ENCODE measurements around the gene LIX1L. TPM values are rescaled to one million over a fixed set of nuclear protein-coding genes. Genes with fewer than 3 reads are reported as not detected.

Gene LIX1L
- total RNA-seq, 1 donor from 2014 or later, result 38.4 TPM

DNA sequence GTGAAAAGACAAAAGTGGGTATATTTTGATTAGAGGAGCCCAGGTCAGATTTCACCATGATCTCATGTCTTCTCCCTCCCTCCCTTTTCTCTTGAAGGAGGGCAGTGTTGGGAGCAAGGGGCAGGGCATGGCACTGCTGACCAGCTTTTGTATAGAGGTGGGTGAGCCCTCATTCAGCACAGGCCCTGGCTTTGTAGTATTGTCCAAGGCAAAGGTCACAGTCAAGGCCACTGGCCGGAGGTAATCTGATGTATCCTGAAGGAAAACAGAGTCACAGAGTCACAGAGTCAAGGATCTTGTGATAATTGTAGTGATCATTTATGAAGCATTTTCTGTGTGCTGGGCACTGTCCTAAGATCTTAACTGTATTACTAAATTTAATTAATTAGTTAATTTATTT lies 59.8 kb downstream of the LIX1L start:
- H3K36me3 Mint-ChIP-seq (ENCODE audit: low read depth), result no peaks in the 10 kb centered on the region
- no peak for DNase-seq
- H3K9me3 Mint-ChIP-seq, result no peaks in the 10 kb centered on the region
- no peak overlapping the region for H3K27ac Mint-ChIP-seq
- H3K4me1 Mint-ChIP-seq, result no peaks in the 10 kb centered on the region
- intact Hi-C loops (cut with micrococcal nuclease), result no loop called here
- peaks cover 4% of the 10 kb centered on the region for H3K27me3 Mint-ChIP-seq
- H3K4me3 Mint-ChIP-seq, result no peak overlapping the region

DNA sequence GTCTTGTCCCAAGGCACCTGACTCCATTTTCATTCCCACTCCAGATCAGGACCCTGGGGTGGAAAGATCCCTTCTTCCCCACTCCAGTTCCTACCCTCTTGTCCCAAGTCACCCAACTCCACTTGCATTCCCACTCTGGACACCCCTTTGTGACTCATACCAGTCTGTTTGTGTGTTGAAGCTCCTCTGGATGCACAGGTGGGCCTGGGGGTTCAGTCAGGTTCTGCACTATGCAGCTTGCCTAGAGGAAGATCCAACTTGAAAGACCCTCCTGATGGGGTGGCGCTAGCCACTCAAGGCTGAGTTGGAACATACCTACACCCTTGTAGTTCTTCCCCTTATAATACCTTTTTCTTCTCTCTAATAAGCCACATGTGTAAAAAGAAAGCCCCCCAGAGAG lies 62.3 kb downstream of the LIX1L start:
- H3K36me3 Mint-ChIP-seq (ENCODE audit: low read depth), result no peaks in the 10 kb centered on the region
- peaks cover 4% of the 10 kb centered on the region for H3K27me3 Mint-ChIP-seq
- intact Hi-C loops (cut with micrococcal nuclease), result no loop called here
- H3K9me3 Mint-ChIP-seq, result no peaks in the 10 kb centered on the region
- no peak overlapping the region for H3K4me3 Mint-ChIP-seq
- no peak for DNase-seq
- H3K27ac Mint-ChIP-seq, result no peak overlapping the region
- H3K4me1 Mint-ChIP-seq, result peaks cover 3% of the 10 kb centered on the region

DNA sequence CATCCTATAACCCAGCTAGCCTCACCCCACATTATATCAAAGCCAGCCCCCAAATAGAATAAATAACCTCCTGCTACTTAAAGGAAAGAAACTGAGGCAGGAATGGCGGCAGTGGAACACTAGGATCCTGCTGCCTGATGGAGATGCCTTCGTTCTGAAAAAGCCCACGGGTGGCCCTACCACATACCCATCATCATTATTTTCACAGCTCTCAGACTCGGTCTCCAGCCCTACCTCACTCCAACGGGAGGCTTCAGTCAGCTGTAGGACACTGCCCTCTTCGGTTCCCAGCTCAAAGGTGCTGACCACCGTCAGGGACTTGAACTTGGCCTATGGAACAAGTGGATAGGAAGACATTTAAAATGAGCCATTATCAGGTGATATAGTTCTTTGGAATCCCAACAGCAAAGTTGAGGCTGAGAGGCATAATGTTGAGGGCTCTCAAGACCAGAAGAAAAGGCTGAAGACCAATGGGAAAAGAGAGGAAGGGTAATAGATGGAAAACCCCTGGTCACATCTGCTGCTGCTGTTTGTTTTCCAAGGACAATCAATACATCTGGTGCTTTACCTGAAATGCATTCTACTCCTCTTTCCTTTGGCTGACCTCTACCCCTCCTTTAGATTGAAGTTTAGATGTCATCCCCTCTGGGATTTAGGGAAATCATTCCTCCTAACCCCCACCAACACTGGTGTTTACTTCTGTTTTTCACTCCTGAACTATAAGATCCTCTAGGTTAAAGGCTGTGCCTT lies 64.3 kb downstream of the LIX1L start:
- intact Hi-C loops (cut with micrococcal nuclease), result no loop called here
- no peaks in the 10 kb centered on the region for H3K36me3 Mint-ChIP-seq (ENCODE audit: low read depth)
- no peaks in the 10 kb centered on the region for H3K9me3 Mint-ChIP-seq
- H3K4me3 Mint-ChIP-seq, result no peak overlapping the region
- no peak for DNase-seq
- H3K27me3 Mint-ChIP-seq, result peaks cover 4% of the 10 kb centered on the region
- H3K4me1 Mint-ChIP-seq, result peaks cover 3% of the 10 kb centered on the region
- H3K27ac Mint-ChIP-seq, result no peak overlapping the region

DNA sequence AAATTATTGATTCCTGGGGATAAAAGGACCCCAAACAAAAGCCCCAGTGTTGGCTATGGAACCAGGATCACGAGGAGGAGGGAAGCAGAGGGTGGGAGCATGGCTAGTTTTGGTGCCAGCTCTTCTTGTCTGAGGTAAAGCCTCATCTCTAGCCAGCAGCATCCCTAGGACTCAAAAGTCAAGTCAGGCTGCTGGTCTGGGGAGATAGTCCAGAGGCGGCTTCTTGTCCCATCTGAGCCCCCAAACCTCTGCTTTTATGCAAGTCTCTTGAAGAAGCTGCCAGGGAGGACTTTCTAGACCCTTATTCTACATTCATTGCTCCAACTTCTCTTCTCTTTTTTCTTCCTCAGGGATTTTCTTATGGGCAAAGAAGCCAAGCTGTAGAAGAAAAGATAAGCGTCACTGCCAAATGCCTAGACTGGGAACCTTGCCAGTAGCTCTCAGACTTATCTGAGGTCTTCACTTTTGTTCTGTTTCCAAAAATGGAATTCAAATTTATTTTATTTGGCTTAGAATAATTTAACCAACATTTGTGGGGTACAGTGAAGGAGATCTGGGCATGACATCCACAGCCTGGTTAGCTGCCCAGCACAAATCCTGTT lies 65.2 kb downstream of the LIX1L start:
- H3K36me3 Mint-ChIP-seq (ENCODE audit: low read depth), result no peaks in the 10 kb centered on the region
- no peak for DNase-seq
- peaks cover 4% of the 10 kb centered on the region for H3K27me3 Mint-ChIP-seq
- H3K27ac Mint-ChIP-seq, result no peak overlapping the region
- intact Hi-C loops (cut with micrococcal nuclease), result no loop called here
- peaks cover 3% of the 10 kb centered on the region for H3K4me1 Mint-ChIP-seq
- no peak overlapping the region for H3K4me3 Mint-ChIP-seq
- no peaks in the 10 kb centered on the region for H3K9me3 Mint-ChIP-seq

DNA sequence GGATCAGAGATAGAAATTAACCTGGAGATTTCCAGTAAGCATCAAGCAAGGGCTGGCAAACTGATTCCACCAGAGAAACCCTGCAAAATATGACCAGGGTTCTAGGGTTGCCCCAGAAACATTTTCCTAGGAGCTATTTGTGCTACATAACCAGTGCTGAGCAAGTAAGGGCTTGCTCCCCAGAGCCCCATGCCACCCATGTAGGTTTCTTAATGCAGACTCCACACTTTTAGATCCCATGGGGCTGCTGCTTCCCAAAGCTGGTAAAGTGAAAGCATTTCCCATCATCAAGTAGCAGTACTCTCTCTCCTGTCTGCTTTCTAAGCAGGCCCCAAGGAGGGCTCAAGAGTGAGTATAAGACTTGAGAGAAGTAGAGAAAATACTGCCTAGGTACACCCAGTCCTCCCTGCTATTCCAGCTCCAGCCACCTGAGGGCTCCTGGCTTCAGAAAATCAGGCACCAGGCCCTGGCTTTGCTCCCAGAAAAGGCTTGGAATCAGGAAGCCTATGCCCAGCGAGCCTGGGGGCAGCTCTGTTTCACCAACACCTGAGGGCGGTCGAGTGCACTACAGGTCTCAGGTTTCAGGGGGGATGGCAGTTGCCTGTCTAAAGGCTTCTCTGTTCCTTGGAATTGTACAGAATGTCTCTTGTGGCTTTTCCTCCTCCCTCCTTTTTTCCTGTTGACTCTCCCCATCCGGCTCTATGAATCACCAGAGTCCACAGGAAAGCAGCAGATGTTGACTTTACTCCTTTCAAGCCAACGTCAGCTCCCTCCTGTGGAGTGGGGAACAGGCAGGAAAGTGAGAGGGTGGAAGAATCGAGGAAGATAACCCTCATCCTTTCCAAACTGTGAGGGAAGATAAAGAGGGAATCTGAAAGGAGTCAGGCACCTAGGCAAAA lies 66.0 kb downstream of the LIX1L start:
- peaks cover 4% of the 10 kb centered on the region for H3K4me1 Mint-ChIP-seq
- intact Hi-C loops (cut with micrococcal nuclease), result loop anchor here (2.0 kb wide), 2 partner anchors 19 to 121 kb away; partner anchors contain the start of gene ITGA10
- no peak overlapping the region for H3K4me3 Mint-ChIP-seq
- H3K27me3 Mint-ChIP-seq, result peaks cover 5% of the 10 kb centered on the region
- no peaks in the 10 kb centered on the region for H3K9me3 Mint-ChIP-seq
- H3K36me3 Mint-ChIP-seq (ENCODE audit: low read depth), result no peaks in the 10 kb centered on the region
- peak; percentile 87 for DNase-seq
- H3K27ac Mint-ChIP-seq, result no peak overlapping the region

DNA sequence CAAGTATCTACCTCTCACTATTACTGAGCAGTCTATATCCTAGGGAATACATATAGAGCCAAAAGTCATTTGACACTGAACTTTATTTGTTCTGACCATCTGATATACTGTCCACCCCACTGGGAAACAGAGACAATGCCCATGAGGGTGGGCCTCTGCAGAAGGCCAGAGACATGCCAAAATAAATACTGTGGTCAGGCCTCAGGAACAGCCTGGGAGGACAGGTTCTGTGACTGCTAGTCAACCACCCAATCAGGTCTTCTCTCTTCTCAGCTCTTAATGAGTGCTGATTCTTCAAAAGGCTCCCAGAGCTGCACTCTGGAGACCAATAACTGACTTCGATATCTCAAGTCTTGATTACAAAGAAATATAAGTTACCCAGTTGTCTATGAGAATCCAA lies 66.7 kb downstream of the LIX1L start:
- Mint-ChIP-seq H3K27me3 (peaks cover 6% of the 10 kb centered on the region), H3K36me3 (ENCODE audit: low read depth) (no peaks in the 10 kb centered on the region), H3K4me1 (peaks cover 8% of the 10 kb centered on the region), H3K9me3 (no peaks in the 10 kb centered on the region), H3K27ac (no peak overlapping the region), H3K4me3 (no peak overlapping the region)
- DNase-seq, result no peak
- intact Hi-C loops (cut with micrococcal nuclease), result loop anchor here (2.0 kb wide), 2 partner anchors 20 to 122 kb away; partner anchors contain the start of gene ITGA10

DNA sequence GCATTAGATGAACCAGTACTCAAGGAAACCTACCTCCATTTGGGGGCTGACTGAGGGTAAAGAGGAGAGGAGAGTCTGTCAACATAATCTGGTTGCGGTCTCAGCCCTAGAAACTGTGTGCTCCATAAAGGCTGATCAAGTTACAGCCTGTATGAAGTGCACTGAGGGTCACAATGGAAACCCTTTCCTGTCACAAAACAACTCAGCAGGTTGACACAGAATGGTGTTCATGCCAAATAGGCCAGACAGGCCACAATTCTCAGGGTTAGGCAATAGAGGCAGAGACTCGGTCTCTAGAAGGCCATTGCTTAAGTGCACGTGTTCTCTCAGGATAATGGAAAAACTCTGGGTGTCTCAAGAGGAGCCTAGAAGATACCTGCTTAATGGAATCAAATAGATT lies 68.1 kb downstream of the LIX1L start:
- intact Hi-C loops (cut with micrococcal nuclease), result loop anchor here (2.0 kb wide), 2 partner anchors 21 to 123 kb away; partner anchors contain the start of gene ITGA10
- Mint-ChIP-seq H3K4me1 (peaks cover 19% of the 10 kb centered on the region), H3K9me3 (no peaks in the 10 kb centered on the region), H3K27me3 (peaks cover 15% of the 10 kb centered on the region), H3K27ac (no peak overlapping the region), H3K4me3 (no peak overlapping the region), H3K36me3 (ENCODE audit: low read depth) (no peaks in the 10 kb centered on the region)
- no peak for DNase-seq

DNA sequence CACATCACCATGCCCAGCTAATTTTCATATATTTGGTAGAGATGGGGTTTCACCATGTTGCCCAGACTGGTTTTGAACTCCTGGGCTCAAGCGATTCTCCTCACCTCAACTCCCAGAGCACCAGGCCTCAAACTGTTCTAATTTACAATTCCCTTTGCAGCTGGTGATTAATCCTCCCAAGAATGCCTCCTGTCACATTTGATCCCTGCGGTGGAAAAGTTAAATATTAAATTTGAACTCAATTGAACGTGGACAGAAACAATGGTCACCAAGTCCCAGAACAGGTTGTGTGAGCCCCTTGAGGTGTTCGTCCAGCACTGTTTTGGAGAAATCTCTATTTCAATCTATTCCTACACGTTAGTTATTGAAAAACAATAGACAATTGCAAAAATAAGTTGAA lies 70.2 kb downstream of the LIX1L start:
- H3K27me3 Mint-ChIP-seq, result peaks cover 30% of the 10 kb centered on the region
- intact Hi-C loops (cut with micrococcal nuclease), result no loop called here
- H3K36me3 Mint-ChIP-seq (ENCODE audit: low read depth), result no peaks in the 10 kb centered on the region
- H3K9me3 Mint-ChIP-seq, result no peaks in the 10 kb centered on the region
- DNase-seq, result no peak
- no peak overlapping the region for H3K27ac Mint-ChIP-seq
- H3K4me1 Mint-ChIP-seq, result peaks cover 20% of the 10 kb centered on the region
- H3K4me3 Mint-ChIP-seq, result no peak overlapping the region

DNA sequence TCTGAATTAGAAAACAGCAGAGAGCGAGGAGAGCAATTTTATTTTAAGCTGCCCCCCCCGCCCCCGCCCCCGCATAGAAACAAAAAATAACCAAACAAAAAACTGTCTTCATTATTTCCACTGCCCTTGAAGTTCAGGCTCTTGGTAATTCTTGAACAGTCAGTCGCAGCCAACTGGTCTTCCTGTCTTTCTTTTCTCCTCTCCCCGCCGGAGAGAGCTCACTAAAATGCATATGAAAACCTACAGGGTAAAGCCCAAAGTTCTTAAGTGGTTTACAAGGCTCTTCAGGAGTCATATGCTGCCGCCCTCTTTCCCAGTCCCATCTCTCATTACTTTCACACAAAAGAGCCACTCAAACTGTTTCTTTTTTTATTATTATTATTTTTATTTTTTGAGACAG lies 71.0 kb downstream of the LIX1L start:
- Mint-ChIP-seq H3K9me3 (no peaks in the 10 kb centered on the region), H3K4me3 (peak overlapping the region; percentile 62), H3K27me3 (peaks cover 31% of the 10 kb centered on the region), H3K36me3 (ENCODE audit: low read depth) (no peaks in the 10 kb centered on the region), H3K4me1 (peaks cover 17% of the 10 kb centered on the region), H3K27ac (no peak overlapping the region)
- DNase-seq, result no peak
- intact Hi-C loops (cut with micrococcal nuclease), result no loop called here

DNA sequence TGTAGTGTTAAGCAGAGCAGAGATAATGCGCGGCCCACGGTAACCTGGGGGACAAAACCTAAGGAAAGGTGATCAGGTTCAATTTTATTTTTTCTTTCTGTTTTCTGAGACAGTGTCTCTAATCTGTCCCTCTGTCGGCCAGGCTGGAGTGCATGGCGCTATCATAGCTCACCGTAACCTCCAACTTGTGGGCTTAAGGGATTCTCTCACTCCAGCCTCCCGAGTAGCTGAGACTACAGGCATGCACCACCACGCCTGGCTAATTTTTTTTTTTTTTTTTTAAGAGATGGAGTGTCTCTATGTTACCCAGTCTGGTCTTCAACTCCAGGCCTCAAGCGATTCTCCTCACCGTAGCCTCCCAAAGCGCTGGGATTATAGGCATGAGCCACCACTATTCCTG lies 71.4 kb downstream of the LIX1L start:
- no peak overlapping the region for H3K27ac Mint-ChIP-seq
- no peaks in the 10 kb centered on the region for H3K36me3 Mint-ChIP-seq (ENCODE audit: low read depth)
- intact Hi-C loops (cut with micrococcal nuclease), result no loop called here
- H3K4me3 Mint-ChIP-seq, result peak overlapping the region; percentile 87
- no peak for DNase-seq
- H3K27me3 Mint-ChIP-seq, result peaks cover 32% of the 10 kb centered on the region
- H3K4me1 Mint-ChIP-seq, result peaks cover 17% of the 10 kb centered on the region
- H3K9me3 Mint-ChIP-seq, result no peaks in the 10 kb centered on the region

DNA sequence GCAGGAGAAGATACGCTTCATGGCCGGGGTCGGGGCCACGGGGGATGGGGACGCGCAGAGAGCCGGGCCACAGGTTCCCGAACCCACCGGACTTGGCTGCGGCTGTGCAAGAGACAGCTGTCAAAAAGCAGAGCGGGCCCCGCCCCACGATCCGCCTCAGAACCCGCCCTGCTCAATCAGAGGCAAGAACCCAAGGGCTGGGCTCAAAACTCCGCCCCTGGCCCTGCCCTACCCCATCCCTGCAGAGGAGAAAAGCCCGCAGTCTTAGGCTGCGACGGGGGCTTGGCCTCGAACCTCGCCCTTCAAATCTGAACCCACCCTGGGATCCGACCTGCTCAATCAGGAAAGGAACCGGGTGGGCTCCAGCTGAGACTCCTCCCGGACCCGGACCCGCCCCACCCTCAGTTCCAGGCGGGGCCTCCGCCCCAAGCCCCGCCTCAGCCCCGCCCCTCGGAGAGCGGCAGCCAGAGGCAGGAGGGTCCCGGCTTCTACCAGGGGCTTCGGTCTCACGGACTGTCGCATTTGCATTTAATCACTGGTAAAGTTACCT lies 72.0 kb downstream of the LIX1L start, which contains the start of gene ANKRD35:
ANKRD35 (minus strand) TSS at position 129 of the 550 bp plus-strand sequence; CDS start at position 21, 108 bp downstream.
- peak within 1 kb of the TSS; percentile 87 for H3K4me3 Mint-ChIP-seq
- DNase-seq, result peak; percentile 97
- peaks cover 35% of the 10 kb centered on the region for H3K27me3 Mint-ChIP-seq
- H3K36me3 Mint-ChIP-seq (ENCODE audit: low read depth), result no peaks in the 10 kb centered on the region
- no peak within 1 kb of the TSS for H3K27ac Mint-ChIP-seq
- H3K4me1 Mint-ChIP-seq, result peaks cover 18% of the 10 kb centered on the region
- H3K9me3 Mint-ChIP-seq, result no peaks in the 10 kb centered on the region
- intact Hi-C loops (cut with micrococcal nuclease), result loop anchor here (1.0 to 2.0 kb wide), 3 partner anchors 14 to 33 kb away; partner anchors contain the start of genes PEX11B and PIAS3

DNA sequence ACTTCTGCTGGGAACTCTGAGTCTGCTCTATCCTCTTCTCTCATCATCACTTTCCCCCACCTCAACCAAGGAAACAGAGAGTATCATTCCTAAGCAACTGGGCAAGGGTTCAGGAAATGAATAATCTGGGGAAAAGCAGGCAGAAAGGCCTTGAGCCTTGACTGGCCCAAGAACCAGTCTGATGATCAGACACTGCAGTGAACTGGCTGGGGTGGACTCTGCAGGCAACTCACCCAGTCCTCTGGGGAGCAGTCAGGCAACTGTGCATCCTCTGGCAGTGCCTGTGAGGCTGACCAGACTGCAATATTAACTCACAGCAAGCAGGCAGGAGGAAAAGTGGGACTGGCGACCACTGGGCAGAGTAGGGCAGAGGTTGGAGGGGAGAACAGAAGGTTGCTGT lies 73.1 kb downstream of the LIX1L start:
- no peak for DNase-seq
- H3K27me3 Mint-ChIP-seq, result peaks cover 35% of the 10 kb centered on the region
- H3K27ac Mint-ChIP-seq, result no peak overlapping the region
- H3K36me3 Mint-ChIP-seq (ENCODE audit: low read depth), result no peaks in the 10 kb centered on the region
- peak overlapping the region; percentile 87 for H3K4me3 Mint-ChIP-seq
- intact Hi-C loops (cut with micrococcal nuclease), result loop anchor here (1.0 to 2.0 kb wide), 3 partner anchors 12 to 34 kb away; partner anchors contain the start of genes PEX11B and PIAS3
- no peaks in the 10 kb centered on the region for H3K9me3 Mint-ChIP-seq
- H3K4me1 Mint-ChIP-seq, result peaks cover 18% of the 10 kb centered on the region
